Kidney epithelial cell (primary cell): ENCODE data around the gene CBLB. TPM values are rescaled to one million over a fixed set of nuclear protein-coding genes. Genes with fewer than 3 reads are reported as not detected.

ENCODE experiments used
- DNase-seq: peaks from one replicate; pipeline ENCODE4 v3.0.0-alpha.2; 2010; ENCODE audit warnings: low read depth
- H3K27me3 ChIP-seq: 2 replicates; pipeline ENCODE4 v1.6.0; 2011; ENCODE audit warnings: low read length; ENCODE audit not compliant: control insufficient read depth, insufficient read depth
- H3K36me3 ChIP-seq: 2 replicates; pipeline ENCODE4 v1.5.1; 2011; ENCODE audit warnings: low read length; ENCODE audit not compliant: control insufficient read depth, insufficient read depth
- H3K4me3 ChIP-seq: 2 replicates; pipeline ENCODE4 v1.5.1; 2011; ENCODE audit warnings: low read depth, mild to moderate bottlenecking, control low read depth, low read length
- CTCF ChIP-seq: IDR thresholded peaks from 2 replicates; pipeline ENCODE4 v1.5.1; 2011; ENCODE audit warnings: mild to moderate bottlenecking, moderate library complexity, low read length, control low read depth, inconsistent platforms; ENCODE audit not compliant: insufficient read depth, poor library complexity, severe bottlenecking
- total RNA-seq: library from RNA; depleted of rRNA; stranded (reverse); fragments of >200 nt; gene quantifications from 2 replicates; pipeline ENCODE4 v1.2.3, GENCODE V29; 2015

The CBLB gene
- total RNA-seq, 1 donor from 2014 or later, result 27.2 TPM

- no peak for DNase-seq
- Histone ChIP-seq H3K27me3 (no peaks in the 10 kb centered on the region), H3K36me3 (no peaks in the 10 kb centered on the region), H3K4me3 (no peak overlapping the region)
- no peak for TF ChIP-seq CTCF
These were observed 12.0 kb upstream of the CBLB start for GRCh38 chr3:105880681-105881290.

GRCh38 chr3:105878061-105878460, 9.2 kb upstream of the CBLB start:
- peak; percentile 29 for DNase-seq

GRCh38 chr3:105877336-105877910, 8.6 kb upstream of the CBLB start:
- no peak overlapping the region for H3K4me3 ChIP-seq
- H3K27me3 ChIP-seq, result no peaks in the 10 kb centered on the region
- H3K36me3 ChIP-seq, result no peaks in the 10 kb centered on the region
- no peak for TF ChIP-seq CTCF
- no peak for DNase-seq

More at GRCh38 chr3:105878061-105878460, 9.2 kb upstream of the CBLB start:
- TF ChIP-seq CTCF, result no peak
- Histone ChIP-seq H3K27me3 (no peaks in the 10 kb centered on the region), H3K36me3 (no peaks in the 10 kb centered on the region), H3K4me3 (no peak overlapping the region)

GRCh38 chr3:105876780-105877327, 8.0 kb upstream of the CBLB start:
- no peaks in the 10 kb centered on the region for H3K36me3 ChIP-seq
- no peak for TF ChIP-seq CTCF

GRCh38 chr3:105869861-105870755, 1.3 kb upstream of the CBLB start:
- Histone ChIP-seq H3K27me3 (no peaks in the 10 kb centered on the region), H3K4me3 (peak overlapping the region; percentile 99), H3K36me3 (no peaks in the 10 kb centered on the region)
- TF ChIP-seq CTCF, result no peak
- DNase-seq, result no peak

More at GRCh38 chr3:105876780-105877327, 8.0 kb upstream of the CBLB start:
- Histone ChIP-seq H3K4me3 (no peak overlapping the region), H3K27me3 (no peaks in the 10 kb centered on the region)
- DNase-seq, result no peak
